Hematopoietic multipotent progenitor cell treated with erythropoietin and hydrocortisone succinate and interleukin-3 and kit ligand, for 4 days (in vitro differentiated cells): ENCODE measurements around the gene PALD1.
"Not testable (repeated sequence)": the region's sequence is repeated elsewhere in the genome, so short reads cannot be mapped to it uniquely, and the experiment has no call there.

Source experiments
- DNase-seq: peaks from one replicate; pipeline ENCODE4 v3.0.0-alpha.2; 2015

PALD1 gene

GRCh38 chr10:70592746-70593512, 114.4 kb downstream of the PALD1 start:
- DNase-seq: peak; percentile 90

GRCh38 chr10:70593513-70593890, 114.9 kb downstream of the PALD1 start:
- no peak for DNase-seq

DNA sequence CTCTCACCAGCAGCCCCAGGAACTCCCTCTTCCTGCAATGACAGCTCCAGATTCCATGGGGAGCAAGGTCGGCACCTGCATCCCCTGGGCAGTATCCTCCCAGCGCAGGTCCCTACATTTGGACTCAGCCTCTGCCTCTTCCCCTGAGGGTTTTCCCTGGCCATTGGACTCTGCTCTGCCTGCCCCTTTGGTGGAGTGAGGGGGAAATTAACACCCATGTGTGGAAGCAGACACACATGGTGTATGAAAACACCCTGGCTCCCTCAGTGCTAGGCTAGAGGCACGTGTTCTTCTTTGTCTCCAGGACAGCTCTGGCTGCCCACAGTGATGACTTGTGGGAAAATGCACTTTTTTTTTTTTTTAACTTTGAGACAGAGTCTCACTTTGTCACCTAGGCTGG, 115.6 kb downstream of the PALD1 start:
- no peak for DNase-seq

DNA sequence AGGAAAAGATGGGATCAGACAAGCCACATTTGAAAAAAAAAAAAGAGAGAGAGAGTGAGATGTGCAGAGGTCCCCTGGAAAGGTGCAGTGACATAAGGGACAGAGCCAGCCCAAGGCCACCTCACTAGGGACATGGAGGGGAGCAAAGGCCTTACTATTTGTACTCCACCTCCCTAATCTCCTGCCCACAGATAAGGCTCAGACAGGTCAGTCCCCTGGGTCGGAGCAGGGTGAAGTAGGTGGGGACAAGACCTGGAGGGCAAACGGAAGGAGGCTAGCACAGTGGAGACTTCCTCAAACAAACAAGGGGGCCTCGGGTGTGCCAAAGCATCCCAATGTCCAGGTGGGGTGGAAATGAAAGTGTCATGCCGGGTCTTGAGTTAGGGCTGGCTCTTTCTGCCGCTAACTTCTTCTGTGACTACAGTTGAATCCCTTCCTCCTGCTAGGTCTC, 117.0 kb downstream of the PALD1 start:
- DNase-seq: no peak

GRCh38 chr10:70596110-70596798, 117.7 kb downstream of the PALD1 start:
- DNase-seq: no peak

DNA sequence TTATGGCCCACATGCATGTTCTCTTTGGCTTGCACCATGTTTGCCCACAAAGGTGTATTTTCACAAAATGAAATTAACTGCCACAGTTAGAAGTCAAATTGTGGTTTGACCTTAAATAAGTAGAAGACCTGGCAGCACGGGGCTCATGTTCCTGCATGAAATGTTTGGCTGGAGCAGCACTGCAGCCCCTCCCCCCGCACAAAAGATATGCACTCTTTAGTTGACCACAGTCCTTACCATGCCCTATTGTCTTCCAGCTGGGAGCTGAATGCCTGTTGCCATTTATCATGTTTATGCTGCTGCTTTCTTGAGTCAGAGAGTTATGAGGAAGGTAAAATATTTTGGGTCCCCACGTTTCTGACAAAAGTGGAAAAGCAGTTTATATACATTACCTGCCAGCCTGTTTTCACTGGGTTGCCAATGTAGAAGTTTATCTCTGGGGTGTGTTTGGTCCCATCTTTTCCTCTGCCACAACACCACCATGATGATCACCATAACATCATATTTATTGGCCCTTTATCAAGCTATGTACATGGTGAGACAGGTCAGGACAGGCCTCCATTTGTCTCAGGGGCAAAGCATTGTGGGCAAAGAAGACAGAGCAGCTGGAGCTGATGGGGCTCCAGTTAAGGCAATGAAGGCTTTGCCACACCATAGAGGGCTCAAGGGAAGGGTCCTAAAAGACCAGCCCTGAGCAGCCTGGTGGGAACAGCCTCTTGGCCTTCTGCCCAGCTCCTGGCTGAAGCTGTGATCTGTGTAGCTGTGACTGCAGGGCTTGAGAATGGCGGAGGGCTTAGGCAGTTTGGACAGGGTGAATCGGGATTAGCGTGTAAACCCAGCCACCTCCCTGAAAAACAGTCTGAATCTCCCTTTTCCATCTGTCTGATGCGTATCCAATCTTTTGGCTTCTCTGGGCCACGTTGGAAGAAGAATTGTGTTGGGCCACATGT, 118.6 kb downstream of the PALD1 start:
- no peak for DNase-seq

GRCh38 chr10:70597856-70598815, 119.6 kb downstream of the PALD1 start:
- no peak for DNase-seq

DNA sequence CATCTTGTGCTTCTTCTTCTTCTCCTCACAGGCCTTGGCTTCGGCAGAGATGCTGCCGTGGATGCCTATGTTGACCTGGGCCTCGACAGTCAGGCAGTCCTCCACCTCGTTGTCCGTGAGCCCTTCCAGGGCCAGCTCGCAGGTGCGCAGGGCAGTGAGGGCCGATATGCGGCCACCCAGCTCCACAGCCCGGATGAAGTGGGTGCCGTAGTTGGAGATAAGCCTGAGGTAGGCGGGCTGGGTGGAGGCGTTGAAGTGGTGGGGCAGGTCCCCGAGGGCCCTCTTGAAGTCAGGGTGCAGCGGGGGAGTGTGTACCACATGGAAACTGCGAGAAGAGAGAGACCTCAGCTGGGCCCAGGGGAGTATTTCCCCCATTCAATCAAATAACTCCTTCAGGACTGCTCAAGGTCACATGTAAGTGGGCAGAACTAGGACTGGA, 120.3 kb downstream of the PALD1 start:
- no peak for DNase-seq

- no peak for DNase-seq
Measured at GRCh38 chr10:70599319-70599718, 120.8 kb downstream of the PALD1 start.

GRCh38 chr10:70599791-70600190, 121.2 kb downstream of the PALD1 start:
- no peak for DNase-seq

DNA sequence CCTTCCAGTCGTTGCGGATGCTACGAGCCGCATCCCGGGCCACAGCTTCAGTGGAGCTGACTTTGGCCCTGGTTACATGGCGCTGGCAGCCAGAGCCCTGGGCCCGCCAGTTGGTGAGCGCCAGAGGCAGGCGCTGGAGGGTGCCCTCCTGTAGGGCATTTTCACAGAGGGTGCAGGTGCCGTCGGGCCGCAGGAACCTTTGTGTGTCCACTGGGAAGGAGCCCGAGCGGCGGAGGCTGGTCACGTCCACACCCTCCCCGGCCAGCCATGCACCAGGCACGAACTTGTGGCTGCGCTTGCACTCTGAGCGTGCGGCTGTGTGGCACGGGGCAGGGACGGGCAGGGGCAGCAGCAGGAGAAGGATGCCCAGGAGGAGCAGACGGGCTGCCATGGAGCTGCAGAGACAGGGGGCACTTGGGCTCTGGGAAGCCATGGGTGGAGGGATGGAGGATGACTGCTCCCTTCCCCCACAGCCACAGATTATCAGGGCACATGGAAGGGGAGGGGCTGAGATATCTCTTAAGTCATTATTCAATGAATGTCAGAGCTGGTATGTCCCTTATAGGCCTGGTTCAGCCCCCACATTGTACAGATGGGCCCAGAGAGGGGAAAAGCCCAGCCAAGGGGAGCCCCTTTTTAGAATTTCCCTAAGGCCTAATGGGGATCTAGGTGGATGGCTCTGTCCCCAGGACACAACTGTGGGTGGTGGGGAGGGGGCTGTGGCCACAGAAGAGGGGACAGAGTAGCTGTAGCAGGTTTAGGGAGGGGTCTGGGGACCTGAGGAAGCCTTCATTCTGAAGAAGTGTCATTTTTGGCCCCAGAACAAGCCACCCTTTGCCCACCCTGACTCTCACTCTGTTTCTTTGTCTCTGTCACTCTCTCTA, 122.2 kb downstream of the PALD1 start:
- peak; percentile 44 for DNase-seq

GRCh38 chr10:70601746-70602145, 123.2 kb downstream of the PALD1 start:
- peak; percentile 62 for DNase-seq

- DNase-seq: peak; percentile 60
Measured at GRCh38 chr10:70602665-70603448, 124.3 kb downstream of the PALD1 start, which contains the start of gene PRF1. Gene PRF1, minus strand, starts transcription at chr10:70602741. Its CDS starts 1,839 bp downstream, at chr10:70600902.

- no peak for DNase-seq
Measured at GRCh38 chr10:70603449-70603801, 124.9 kb downstream of the PALD1 start.

- DNase-seq: no peak
Measured at GRCh38 chr10:70604106-70604505, 125.5 kb downstream of the PALD1 start.

DNA sequence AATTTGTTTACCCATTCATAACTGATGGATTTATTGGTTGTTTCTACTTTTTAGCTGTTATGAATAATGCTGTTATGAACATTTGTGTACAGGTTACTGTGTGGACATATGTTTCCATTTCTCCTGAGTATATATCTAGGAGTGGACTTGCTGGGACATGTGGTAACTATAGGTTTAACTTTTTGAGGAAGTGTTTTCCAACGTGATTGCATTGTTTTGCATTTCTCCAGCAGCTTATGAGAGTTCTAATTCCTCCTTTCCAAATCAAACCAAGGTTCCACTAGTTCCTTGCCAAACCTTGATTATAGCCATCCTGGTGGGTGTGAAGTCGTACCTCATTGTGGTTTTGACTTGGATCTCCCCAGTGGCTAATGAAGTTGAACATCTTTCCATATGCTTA, 126.6 kb downstream of the PALD1 start:
- no peak for DNase-seq

DNA sequence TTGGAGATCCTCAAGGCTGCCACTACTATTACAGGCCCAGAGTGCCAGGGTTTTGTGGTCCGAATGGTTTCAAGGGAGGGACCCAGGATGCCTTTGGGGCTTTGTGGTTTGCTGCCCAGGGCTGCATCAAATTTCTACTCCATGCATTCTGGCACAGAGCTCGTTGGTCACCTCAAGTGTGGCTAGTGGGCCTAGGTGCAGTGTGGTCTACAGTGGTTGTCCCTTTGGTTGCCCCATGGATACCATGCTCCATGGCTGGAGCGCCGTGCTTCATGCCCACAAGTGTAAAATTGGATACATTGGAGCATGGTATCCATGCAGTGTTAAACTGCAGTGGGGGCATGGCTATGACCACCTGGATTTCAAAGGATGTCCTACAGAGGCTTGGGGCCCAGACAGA, 129.4 kb downstream of the PALD1 start:
- DNase-seq: no peak

DNA sequence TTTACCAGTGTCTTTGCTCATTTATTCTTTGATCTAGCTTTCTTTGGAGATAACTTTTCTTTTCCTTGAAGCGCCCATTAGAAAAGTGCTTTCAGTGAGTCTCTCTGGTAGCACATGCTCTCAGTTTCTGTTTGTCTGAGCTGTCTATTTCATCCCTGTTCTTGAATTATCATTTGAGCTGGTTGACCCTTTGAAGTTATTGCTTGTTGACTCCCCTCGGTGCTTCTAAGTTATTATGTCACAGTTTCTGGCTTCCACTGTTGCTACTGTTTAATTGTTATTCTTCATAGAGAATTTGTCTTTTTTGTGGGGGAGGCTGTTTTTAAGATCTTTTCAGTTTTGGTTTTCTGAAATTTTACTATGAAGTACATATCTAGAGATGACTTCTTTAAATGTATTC, 135.4 kb downstream of the PALD1 start:
- no peak for DNase-seq

DNA sequence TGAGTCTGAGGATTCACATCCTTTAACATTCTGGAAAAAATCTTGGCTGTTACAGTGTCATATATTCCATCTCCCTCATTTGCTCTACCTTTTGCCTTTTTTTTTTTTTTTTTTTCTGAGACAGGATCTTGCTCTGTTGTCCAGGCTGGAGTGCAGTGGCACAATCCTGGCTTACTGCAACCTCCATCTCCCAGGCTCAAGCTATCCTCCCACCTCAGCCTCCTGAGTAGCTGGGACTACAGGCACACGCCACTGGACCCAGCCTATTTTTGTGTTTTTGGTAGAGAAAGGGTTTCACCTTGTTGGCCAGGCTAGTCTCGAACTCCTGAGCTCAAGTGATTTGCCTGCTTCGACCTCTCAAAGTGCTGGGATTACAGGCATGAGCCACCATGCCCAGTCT, 135.8 kb downstream of the PALD1 start:
- not testable (repeated sequence) for DNase-seq

DNA sequence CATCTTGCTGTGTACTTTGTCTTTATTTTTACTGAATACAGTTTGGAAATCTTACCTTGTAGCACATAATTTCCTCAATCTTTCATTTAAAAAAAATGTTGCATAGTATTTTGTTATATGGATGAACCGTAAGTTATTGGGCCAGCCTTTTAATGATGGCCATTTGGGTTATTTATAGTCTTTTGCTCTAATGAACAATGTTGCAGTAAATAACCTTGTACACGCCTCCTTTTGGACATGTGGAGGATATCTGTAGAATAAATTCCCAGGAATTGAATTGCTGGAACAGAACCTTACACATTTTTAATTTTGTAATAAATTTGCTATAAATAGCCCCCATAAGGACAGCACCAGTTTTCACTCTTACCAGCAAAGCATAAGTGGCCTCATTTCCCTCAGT, 136.6 kb downstream of the PALD1 start:
- DNase-seq: no peak
